ENCODE results near the gene SYCE3.

Gene SYCE3

GRCh38 chr22:50548040-50548920 lies 14.4 kb downstream of the SYCE3 start:
- no peak for TF ChIP-seq CTCF (IDR thresholded peaks at IDR 0.05)

- TF ChIP-seq CTCF (IDR thresholded peaks at IDR 0.05), result no peak
Measured at GRCh38 chr22:50547263-50547985, 15.3 kb downstream of the SYCE3 start.

- no peak for TF ChIP-seq CTCF (IDR thresholded peaks at IDR 0.05)
Measured at GRCh38 chr22:50546326-50547262, 16.1 kb downstream of the SYCE3 start.

GRCh38 chr22:50545522-50546325 lies 17.0 kb downstream of the SYCE3 start, which contains the start of gene KLHDC7B:
KLHDC7B (plus strand) TSS chr22:50545899; CDS start chr22:50546244, 345 bp downstream.
- no peak for TF ChIP-seq CTCF (IDR thresholded peaks at IDR 0.05)

GRCh38 chr22:50544746-50545253 lies 17.9 kb downstream of the SYCE3 start:
- no peak for TF ChIP-seq CTCF (IDR thresholded peaks at IDR 0.05)

- TF ChIP-seq CTCF (IDR thresholded peaks at IDR 0.05), result no peak
Measured at GRCh38 chr22:50544078-50544745, 18.5 kb downstream of the SYCE3 start.
